ENCODE data around the gene ROCK1.
"Not testable (repeated sequence)": the region's sequence is repeated elsewhere in the genome, so short reads cannot be mapped to it uniquely, and the experiment has no call there.

ROCK1 gene

DNA sequence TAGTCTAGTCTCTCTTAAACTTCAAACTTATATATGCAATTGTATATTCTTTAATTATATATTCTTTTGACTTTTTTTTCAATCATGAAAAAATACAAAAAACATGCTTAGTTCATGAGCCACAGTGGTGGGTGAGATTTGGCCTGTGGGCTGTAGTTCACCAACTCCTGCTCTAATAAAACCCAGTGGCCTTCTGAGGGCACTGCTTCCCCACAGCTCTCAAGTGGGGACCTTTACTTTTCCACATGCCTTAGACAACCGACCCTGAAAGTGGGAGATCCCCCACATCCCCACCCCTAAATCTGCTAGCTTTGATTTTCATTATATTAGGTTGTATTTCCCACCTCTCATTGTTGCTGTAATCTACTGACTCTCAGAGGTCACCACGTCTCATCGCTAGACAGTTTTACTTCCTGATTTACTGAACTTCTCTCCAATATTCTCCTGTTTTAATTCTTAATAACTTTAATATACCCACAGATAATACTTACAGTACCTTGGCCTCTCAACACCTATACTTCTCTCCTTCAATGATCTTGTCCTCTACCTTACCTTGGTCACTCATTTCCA lies 57.3 kb downstream of the ROCK1 start:
- no peak for DNase-seq (ENCODE audit: low read depth, low spot score)

DNA sequence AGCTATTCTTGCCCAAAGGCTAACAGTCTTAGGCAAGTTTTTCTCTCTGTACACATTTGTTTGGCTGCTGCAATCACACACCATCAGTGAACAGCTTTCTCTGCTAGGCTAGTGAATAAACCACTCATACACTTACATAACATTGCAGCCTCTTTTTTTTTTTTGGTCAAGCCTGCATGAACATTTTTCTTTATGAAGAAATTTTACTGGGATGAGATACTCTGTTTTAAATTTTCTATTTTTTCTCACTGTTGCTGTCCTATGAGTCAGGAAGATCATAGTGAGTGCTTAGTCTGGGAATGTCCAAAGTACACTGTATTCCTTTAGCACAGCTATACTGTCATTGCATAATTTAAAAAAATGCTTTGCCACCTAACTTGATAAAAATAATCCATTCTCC lies 58.5 kb downstream of the ROCK1 start:
- peak; percentile 3 for DNase-seq (ENCODE audit: low read depth, low spot score)

DNA sequence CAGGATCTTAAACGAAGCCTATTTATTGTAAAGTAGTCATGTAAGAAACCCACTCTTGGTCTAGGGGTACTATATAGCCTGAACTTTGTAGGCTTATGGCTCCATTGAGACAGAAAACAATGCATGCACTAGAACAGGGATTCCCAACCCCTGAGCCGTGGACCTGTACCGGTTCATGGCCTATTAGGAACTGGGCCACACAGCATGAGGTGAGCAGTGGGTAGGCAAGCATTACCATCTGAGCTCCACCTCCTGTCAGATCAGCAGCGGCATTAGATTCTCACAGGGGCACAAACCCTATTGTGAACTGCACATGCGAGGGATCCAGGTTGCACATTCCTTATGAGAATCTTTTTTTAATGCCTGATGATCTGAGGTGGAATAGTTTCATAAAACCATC lies 59.2 kb downstream of the ROCK1 start:
- no peak for DNase-seq (ENCODE audit: low read depth, low spot score)

DNA sequence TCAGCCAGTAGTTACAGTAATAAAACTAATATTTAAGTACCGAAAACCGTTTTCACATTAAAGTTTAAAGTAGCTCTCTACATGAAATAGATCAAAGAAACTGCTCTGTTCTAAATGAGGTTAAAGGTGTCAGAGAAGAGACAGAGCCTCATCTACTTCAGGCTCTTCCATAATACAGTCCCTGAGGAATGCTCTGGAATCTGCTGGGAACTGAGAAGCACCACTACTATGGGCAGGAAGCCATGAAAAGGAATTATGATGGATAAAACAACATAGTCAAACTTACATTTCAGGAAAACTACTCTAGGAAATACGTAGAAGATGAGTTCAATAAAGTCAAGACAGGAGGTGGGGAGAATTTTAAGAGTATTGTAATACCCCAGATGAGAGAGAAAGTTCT lies 60.0 kb downstream of the ROCK1 start:
- no peak for DNase-seq (ENCODE audit: low read depth, low spot score)

DNA sequence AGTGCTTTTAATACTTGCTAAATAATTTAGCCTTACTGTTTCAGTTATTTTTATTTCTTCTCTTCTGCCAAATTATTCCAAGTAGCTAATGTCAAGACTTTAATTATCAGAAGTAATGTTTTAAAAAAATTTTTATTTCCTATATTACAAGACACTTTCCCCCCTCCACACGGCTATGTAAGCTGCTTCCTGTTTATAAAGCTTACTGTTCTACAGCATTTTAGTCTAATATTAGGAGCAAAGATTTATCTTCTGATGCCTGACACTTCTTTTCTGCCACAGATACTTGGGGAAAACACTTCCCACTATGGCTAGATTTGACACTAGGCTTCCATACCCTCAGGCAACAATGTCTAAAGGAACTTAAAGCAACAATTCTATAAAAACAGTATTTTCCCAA lies 62.3 kb downstream of the ROCK1 start:
- DNase-seq (ENCODE audit: low read depth, low spot score): no peak

DNA sequence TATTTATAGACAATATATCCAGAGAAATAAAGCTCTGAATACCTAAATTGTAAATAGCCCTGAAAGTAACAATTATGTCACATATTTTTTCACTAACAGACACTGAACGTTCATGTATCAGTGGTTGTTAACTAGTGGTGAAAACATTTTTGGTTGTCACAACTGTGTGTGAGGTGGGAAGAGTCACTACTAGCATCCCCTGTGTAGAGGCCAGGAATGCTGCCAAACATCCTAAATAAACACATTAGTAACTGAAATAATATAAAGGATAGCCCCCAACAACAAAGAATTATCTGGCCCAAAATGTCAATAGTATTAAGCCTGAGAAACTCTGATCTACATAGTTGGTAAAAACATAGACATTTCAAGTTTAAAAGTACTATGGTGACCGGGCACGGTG lies 64.5 kb downstream of the ROCK1 start:
- no peak for DNase-seq (ENCODE audit: low read depth, low spot score)

DNA sequence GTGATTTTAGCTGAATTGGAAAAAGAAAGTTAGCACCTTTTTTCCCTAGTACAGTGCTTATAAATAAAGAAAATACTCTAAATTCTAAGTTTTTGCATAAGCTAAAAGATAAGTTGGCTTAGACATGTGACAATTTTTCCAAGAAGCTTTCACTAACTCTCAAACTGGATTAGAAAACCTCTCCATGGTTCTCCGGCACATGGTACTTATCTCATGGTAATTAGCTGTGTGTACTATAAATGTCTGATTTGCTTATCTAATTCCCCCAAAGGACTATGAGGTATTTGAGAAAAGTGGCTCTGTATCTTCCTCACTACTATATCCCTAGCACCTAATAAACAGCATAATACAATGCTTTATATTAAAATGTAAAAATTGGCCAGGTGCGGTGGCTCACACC lies 71.1 kb downstream of the ROCK1 start:
- DNase-seq (ENCODE audit: low read depth, low spot score): no peak

DNA sequence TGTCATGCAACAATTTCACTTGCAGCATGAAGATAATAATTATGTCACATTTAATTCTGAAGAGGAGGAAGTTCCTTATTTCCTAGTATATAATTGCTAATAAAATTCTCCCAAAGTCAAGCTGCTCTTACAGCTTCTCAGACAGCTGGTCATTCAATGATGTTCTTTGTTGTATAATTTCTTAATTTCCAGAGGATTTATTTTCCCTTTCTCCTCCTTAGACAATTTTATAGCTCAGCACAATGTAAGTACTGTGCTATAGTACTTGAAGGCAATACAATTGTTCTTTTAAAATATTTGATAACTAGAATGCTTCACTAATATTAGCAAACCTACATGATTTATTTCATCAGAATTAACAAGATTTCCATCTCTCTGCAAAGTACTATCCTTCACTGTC lies 73.4 kb downstream of the ROCK1 start:
- DNase-seq (ENCODE audit: low read depth, low spot score): no peak

DNA sequence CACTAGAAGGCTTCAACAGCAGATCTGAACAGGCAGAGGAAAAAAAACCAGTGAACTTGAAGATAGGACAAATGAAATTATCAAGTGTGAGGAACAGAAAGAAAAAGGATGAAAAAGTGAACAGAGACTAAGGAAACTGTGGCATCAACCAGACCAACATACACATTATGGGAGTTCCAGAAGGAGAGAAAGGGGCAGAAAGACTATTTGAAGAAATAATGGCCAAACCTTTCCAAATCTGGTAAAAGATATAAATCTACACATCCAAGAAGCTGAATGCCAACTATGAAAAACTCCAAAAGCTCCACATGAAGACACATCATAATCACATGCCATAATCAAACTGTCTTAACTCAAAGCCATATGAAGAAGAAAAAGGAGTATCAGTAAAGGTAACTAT lies 79.8 kb downstream of the ROCK1 start:
- DNase-seq (ENCODE audit: low read depth, low spot score): no peak

DNA sequence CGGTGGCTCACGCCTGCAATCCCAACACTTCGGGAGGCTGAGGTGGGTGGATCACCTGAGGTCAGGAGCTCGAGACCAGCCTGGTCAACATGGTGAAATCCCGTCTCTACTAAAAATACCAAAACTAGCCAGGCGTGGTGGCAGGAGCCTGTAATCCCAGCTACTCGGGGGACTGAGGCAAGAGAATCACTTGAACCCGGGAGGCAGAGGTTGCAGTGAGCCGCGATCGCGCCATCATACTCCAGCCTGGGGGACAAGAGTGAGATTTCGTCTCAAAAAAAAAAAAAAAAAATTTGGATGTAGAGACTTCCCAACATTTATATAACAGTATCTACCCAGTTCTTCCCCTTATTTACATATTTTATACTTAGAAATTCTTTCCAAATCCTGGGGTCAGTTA lies 93.4 kb downstream of the ROCK1 start:
- not testable (repeated sequence) for DNase-seq (ENCODE audit: low read depth, low spot score)

DNA sequence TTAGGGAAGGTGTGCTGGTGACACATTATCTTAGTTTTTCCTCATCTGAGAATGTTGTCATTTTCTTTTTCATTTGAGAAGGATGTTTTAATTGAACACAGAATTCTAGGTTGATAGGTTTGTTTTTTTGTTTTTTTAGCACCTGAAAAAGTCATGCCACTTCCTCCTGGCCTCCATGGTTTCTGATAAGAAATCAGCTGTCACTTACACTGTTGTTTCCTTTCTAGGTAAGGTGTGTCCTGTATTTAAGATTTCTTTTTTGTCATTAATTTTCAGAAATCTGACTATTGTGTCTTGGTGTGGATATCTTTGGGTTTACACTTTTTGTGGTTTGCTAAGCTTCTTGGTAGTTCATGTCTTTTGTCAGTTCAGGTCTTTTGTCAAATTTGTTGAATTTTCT lies 99.3 kb downstream of the ROCK1 start:
- no peak for DNase-seq (ENCODE audit: low read depth, low spot score)

DNA sequence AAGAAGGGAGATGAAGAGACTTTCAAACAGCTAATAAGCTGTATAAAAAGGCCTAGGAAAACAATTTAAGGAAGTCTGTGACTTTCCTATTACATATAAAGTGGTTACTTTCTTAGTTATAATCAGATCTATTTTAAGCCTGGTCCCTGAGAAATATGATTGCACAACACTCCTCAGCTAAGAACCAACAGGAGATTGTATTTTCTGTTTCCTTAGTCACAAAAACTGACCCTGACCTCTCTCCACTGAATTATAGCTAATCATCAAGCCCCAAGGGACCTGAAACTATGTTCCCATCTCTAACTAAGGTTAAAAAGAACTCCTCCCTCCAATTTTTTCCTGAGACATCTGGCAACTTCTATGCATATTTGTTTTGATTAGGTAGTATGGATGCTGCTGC lies 106.9 kb downstream of the ROCK1 start:
- peak; percentile 80 for DNase-seq (ENCODE audit: low read depth, low spot score)

DNA sequence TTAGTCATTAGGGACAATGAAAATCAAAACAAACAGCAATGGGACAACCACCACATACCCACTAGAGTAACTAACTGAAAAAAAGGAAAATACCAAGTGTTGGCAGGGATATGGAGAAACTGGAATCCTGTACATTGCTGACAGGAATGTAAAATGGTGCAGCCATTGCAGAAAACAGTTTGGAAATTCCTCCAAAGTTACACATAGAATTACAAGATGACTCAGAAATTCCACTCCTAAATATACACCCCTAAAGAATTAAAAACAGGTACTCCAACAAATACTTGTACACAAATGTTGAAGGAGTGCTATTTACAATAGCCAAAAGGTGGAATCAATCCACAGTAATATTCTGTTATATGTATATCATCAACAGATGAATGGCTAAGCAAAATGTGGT lies 110.9 kb downstream of the ROCK1 start:
- DNase-seq (ENCODE audit: low read depth, low spot score): no peak

DNA sequence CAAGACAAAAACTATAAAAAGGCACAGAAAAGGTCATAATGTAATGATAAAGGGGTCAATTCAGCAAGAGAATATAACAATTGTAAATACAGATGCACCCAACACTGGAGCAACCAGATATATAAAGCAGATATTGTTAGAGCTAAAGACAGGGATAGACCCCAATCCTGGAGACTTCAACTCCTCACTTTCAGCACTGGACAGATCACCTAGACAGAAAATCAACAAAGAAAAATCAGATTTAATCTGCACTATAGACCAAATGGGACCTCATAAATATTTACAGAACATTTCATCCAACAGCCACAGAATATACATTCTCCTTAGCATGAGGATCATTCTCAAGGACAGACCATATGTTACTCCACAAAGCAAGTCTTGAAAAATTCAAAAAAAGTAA lies 114.2 kb downstream of the ROCK1 start:
- DNase-seq (ENCODE audit: low read depth, low spot score): no peak

DNA sequence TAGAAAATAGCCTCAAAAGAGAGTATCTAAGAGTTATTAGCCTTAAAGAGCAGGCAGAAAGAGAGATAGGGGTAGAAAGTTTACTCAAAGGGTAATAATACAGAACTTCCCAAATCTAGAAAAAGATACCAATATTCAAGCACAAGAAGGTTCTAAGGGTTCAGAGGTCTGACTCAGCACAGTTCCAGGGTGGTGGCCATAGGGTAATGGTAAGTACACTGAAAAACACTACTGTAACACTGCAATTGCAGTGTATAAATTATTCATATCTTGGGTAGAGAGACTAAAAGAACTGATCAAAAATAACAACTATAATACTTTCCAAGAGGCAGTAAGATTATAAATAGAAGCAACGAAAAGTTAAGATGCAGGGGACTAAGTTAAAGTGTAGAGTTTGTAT lies 115.2 kb downstream of the ROCK1 start:
- no peak for DNase-seq (ENCODE audit: low read depth, low spot score)

DNA sequence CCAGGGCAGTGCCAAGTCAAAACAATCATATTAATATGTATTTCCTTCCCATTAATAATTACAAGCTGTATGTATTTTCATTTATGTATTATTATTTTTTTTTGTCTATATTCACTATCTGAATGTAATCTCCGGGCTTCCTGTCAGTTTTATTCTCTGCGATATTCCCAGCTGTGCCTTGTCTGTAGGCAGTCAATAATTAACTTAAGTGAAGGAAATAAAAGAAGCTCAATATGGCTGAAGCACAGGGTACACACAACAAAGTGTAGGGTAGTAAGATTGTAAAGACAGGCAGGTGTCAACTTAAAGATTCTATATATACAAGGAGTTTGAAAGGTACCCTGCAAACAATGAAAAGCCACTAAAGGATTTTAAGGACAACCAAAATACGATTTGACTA lies 122.9 kb downstream of the ROCK1 start:
- no peak for DNase-seq (ENCODE audit: low read depth, low spot score)

DNA sequence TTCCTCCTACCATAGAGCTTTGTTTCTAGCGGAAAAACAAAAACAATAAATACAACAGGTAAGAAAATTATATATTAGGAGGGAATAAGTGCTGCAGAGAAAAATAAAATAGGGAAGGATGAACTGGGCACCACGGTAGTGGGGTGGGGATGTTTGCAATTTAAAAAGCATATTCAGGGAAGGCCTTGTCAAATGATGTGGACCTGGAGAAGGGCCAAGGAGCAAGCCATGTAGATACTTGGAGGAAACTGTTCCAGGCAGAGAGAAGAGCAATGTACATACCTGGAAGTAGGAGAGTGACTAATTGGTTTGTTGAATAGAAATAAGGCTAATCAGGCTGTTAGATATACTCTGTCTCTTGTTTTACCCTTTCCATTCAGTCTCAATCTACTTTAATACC lies 136.5 kb downstream of the ROCK1 start:
- no peak for DNase-seq (ENCODE audit: low read depth, low spot score)

DNA sequence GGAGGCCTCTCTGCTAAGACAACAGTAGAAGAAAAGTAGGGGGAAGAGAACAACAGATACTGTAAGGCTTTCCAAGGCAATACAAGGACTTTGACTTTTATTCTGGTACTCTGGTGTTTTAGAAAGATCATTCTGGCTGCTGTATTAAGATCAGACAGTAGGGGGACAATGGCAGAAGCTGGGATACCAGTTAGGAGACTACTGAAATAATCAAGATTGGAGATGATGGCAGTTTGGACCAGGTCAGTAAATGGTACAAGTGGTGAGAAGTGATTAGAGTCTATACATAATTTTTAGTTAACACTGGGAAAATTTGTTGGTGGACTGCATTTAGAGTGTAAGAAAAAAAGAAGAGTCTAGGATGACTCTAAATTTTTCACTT lies 139.7 kb downstream of the ROCK1 start:
- no peak for DNase-seq (ENCODE audit: low read depth, low spot score)

DNA sequence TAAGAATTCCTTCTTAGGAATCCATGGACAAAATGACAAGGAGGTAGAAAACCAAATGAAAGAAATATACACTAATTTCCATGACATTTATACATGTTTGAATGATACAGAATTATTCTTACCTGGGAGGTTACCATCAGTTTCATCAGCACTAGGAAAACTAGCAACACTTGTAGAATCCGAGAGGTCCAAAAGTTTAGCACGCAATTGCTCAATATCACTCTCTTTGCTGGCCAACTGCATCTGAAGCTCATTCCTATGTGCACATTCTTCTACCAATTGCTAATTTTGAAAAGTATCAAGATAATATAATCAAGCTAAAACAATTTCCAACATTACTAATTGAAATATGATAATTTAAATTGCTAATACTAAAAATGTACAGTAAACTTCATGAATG lies 144.8 kb downstream of the ROCK1 start:
- DNase-seq (ENCODE audit: low read depth, low spot score): no peak

DNA sequence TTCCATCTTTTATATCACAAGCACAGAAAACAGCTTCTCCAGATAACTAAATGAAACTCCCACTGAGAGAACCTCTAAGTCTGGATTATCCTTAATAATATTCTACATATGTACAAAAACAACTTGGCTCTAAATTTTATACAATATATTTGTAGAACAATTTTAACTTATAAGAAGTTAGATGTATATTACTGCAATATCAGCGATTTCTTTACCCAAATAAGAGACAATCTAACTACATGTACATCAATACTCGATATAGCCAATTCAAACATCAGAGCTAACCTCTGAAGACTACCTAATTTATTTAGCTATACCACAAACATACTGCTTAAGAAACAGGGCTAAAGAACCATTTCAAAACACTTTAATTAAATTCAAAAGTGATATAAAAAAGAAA lies 148.6 kb downstream of the ROCK1 start:
- no peak for DNase-seq (ENCODE audit: low read depth, low spot score)

DNA sequence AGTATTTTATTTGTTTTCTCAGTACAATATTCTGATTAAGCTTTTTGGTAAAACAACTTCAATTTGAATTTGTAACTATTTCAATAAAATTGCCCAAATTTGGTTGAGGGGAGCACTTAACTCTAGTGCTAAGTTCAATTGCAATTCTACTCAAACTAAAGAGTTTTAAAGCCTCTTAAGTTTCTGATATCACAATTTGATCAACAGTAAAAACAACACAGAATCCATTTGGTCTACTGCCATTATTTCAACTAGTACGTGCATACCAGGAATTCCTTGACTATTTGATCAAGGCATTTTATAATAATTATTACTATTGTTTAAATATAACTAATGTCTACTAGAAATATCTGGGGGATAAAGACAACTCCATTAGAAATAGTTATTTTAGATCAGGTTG lies 150.9 kb downstream of the ROCK1 start:
- DNase-seq (ENCODE audit: low read depth, low spot score): no peak

DNA sequence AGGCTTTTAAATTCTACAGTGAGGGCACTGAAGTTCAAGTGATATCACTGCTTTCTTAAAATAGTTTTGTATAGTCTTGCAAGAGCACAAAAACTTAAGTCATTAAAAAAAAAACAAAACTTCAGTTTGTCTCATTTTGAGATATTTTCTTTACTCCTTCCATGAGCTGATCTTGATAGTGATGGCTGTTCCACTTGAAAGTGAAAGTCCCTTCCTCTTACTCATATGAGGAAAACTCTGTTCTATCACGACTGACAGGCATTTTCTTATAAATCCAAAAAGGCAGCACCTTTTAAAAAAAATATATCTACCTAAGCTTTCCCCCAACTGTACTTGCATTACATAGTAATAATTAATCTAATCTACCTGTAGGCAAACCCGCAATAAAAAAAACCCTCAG lies 160.8 kb downstream of the ROCK1 start:
- DNase-seq (ENCODE audit: low read depth, low spot score): not testable (repeated sequence)

Measured in brain pericyte (primary cell).